CD14-positive monocyte (primary cell): Measurements from ENCODE around the gene DEGS2. TPM values are rescaled to one million over a fixed set of nuclear protein-coding genes. Genes with fewer than 3 reads are reported as not detected.

Source experiments
- DNase-seq, 3 donors: peaks; one replicate each; pipeline ENCODE4 v3.0.0-alpha.2; 2011 to 2022
- H2AFZ ChIP-seq: 2 replicates; pipeline ENCODE4 v1.6.0; 2012; ENCODE audit warnings: mild to moderate bottlenecking, low read depth, low read length, inconsistent platforms; ENCODE audit not compliant: insufficient read depth, poor library complexity, severe bottlenecking
- H3K27ac ChIP-seq, 2 donors: 1 replicate in 1 of 2; 2 replicates in 1 of 2; pipeline ENCODE4 v1.5.1; 2012 to 2013; ENCODE audit warnings: low read length in 2 of 2, control low read depth in 1 of 2, inconsistent platforms in 1 of 2, low read depth in 1 of 2, mild to moderate bottlenecking in 1 of 2
- H3K27me3 ChIP-seq, 2 donors: one replicate each; pipeline versions ENCODE4 v1.6.0 to v1.6.1; 2011 to 2013; ENCODE audit warnings: low read length in 2 of 2; ENCODE audit not compliant: control insufficient read depth in 2 of 2, insufficient read depth in 2 of 2
- H3K36me3 ChIP-seq, 2 donors: replicated peaks in 1 of 2; 1 replicate in 1 of 2; 2 replicates in 1 of 2; pipeline versions ENCODE4 v1.5.1 to v1.6.1; 2012 to 2013; ENCODE audit warnings: low read length in 2 of 2, control low read depth in 1 of 2, inconsistent platforms in 1 of 2, mild to moderate bottlenecking in 1 of 2; ENCODE audit not compliant: insufficient read depth in 2 of 2, control insufficient read depth in 1 of 2
- H3K4me1 ChIP-seq, 2 donors: 1 replicate in 1 of 2; 2 replicates in 1 of 2; pipeline versions ENCODE4 v1.5.1 to v1.6.1; 2012 to 2013; ENCODE audit warnings: low read length in 2 of 2, control low read depth in 1 of 2, inconsistent platforms in 1 of 2, mild to moderate bottlenecking in 1 of 2, moderate library complexity in 1 of 2; ENCODE audit not compliant: insufficient read depth in 2 of 2, control insufficient read depth in 1 of 2
- H3K4me2 ChIP-seq: replicated peaks from 2 replicates; pipeline ENCODE3; 2012; ENCODE audit warnings: low read length, moderate library complexity, mild to moderate bottlenecking; ENCODE audit not compliant: poor library complexity, severe bottlenecking; ENCODE audit errors: extremely low read depth
- H3K4me3 ChIP-seq, 3 experiments: fragments of 200-600 bp in 1 of 3; sonication (generic) in 1 of 3; replicated peaks in 1 of 3; 1 replicate in 2 of 3; 2 replicates in 1 of 3; pipeline ENCODE4 v1.5.1; 2011 to 2013; ENCODE audit warnings: low read length in 3 of 3, mild to moderate bottlenecking in 3 of 3, control low read depth in 2 of 3, low read depth in 2 of 3, inconsistent platforms in 1 of 3, moderate library complexity in 1 of 3
- H3K79me2 ChIP-seq: 2 replicates; pipeline ENCODE4 v1.6.0; 2012; ENCODE audit warnings: mild to moderate bottlenecking, control low read depth, inconsistent platforms, low read length, moderate library complexity; ENCODE audit not compliant: insufficient read depth
- H3K9ac ChIP-seq: 2 replicates; pipeline ENCODE4 v1.6.0; 2017; ENCODE audit warnings: low read length, mild to moderate bottlenecking; ENCODE audit not compliant: insufficient read depth, poor library complexity, severe bottlenecking
- H3K9me3 ChIP-seq, 2 donors: replicated peaks in 1 of 2; 1 replicate in 1 of 2; 2 replicates in 1 of 2; pipeline versions ENCODE4 v1.5.1 to v1.6.1; 2012 to 2013; ENCODE audit warnings: low read length in 2 of 2, control low read depth in 1 of 2; ENCODE audit not compliant: control insufficient read depth in 1 of 2, insufficient read depth in 1 of 2
- H4K20me1 ChIP-seq: 2 replicates; pipeline ENCODE4 v1.6.0; 2012; ENCODE audit warnings: mild to moderate bottlenecking, low read length, control low read depth, moderate library complexity; ENCODE audit not compliant: insufficient read depth
- H3K27ac Mint-ChIP-seq, 7 donors: one replicate each; pipeline ENCODE4 v1.8.0; 2020; ENCODE audit warnings: mild to moderate bottlenecking in 7 of 7, mixed read lengths in 7 of 7, moderate library complexity in 6 of 7, inconsistent platforms in 2 of 7
- H3K27me3 Mint-ChIP-seq, 3 donors: one replicate each; pipeline ENCODE4 v1.8.0; 2021 to 2022; ENCODE audit warnings: low read depth in 3 of 3, mild to moderate bottlenecking in 3 of 3, mixed read lengths in 3 of 3, moderate library complexity in 3 of 3, inconsistent platforms in 1 of 3
- H3K36me3 Mint-ChIP-seq, 2 donors: one replicate each; pipeline ENCODE4 v1.8.0; 2020; ENCODE audit warnings: mixed read lengths in 2 of 2, inconsistent platforms in 1 of 2, mild to moderate bottlenecking in 1 of 2
- H3K4me1 Mint-ChIP-seq: one replicate; pipeline ENCODE4 v1.8.0; 2020; ENCODE audit warnings: mild to moderate bottlenecking, mixed read lengths
- H3K4me3 Mint-ChIP-seq, 2 donors: one replicate each; pipeline ENCODE4 v1.8.0; 2020; ENCODE audit warnings: mild to moderate bottlenecking in 2 of 2, mixed read lengths in 2 of 2, moderate library complexity in 1 of 2
- H3K9me3 Mint-ChIP-seq, 7 donors: one replicate each; pipeline ENCODE4 v1.8.0; 2020 to 2022; ENCODE audit warnings: mixed read lengths in 7 of 7, mild to moderate bottlenecking in 6 of 7, moderate library complexity in 6 of 7, inconsistent platforms in 2 of 7
- CTCF ChIP-seq: fragments of 200-600 bp; IDR thresholded peaks from one replicate; pipeline ENCODE4 v1.8.0; 2022; ENCODE audit warnings: antibody characterized with exemption, mild to moderate bottlenecking
- WGBS: methylation state at CpG from one replicate; pipeline ENCODE4 v1.1.5; 2013; ENCODE audit warnings: missing lambda C conversion rate; ENCODE audit not compliant: insufficient coverage; 5-methylcytosine and 5-hydroxymethylcytosine counted together
- intact Hi-C, 2 donors: fragments of 100-400 bp; cut with micrococcal nuclease; formaldehyde crosslinking; loops; one replicate each; pipeline versions ENCODE4 v1.15.0 to v1.15.1; 2023
- polyA plus RNA-seq, 3 donors: library from polyadenylated mRNA; depleted of rRNA in 1 of 3; unstranded in 2 of 3; stranded (reverse) in 1 of 3; fragments of 300-500 nt in 2 of 3; fragments of >200 nt in 1 of 3; fragmentation: Illumina TruSeq in 2 of 3; gene quantifications; 1 replicate in 2 of 3; 2 replicates in 1 of 3; pipeline ENCODE4 v1.2.3, GENCODE V29; 2012 to 2021

DEGS2 gene
- polyA plus RNA-seq, 3 donors = 0.07 to 0.36 TPM; not detected in 1

DNA sequence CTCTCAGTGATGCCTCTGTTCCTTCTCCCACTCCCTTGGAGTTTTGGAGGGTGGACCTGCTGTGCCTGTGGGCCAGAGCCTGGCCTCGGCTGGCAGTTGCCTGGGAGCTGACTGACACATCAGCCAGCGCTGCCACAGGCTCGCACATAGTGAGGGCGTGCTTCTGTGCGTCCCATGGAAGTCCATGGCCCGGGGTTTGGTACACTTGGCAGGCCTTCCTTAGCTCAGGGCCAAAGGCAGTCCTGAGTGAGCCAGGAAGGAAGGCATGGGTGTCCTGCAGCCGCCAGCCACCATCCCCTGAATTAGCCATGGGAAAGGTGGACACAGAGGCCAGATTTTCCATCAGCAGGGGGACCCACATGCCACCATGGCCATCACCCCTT lies 1.1 kb upstream of the DEGS2 start:
- Mint-ChIP-seq H3K4me3 (peak overlapping the region in 1 of 2 donors; percentile 75), H3K27ac (no peak overlapping the region), H3K4me1 (peaks cover 6% of the 10 kb centered on the region), H3K9me3 (peaks cover 0 to 11% (median 5%) of the 10 kb centered on the region in 7 donors), H3K36me3 (no peaks in the 10 kb centered on the region), H3K27me3 (peaks cover 42 to 54% (median 42%) of the 10 kb centered on the region in 3 donors)
- Histone ChIP-seq H3K4me3 (no peak overlapping the region), H4K20me1 (no peaks in the 10 kb centered on the region), H3K27ac (no peak overlapping the region), H3K79me2 (no peaks in the 10 kb centered on the region), H3K9me3 (peaks cover 5 to 8% of the 10 kb centered on the region in 2 donors), H3K4me1 (peaks cover 5 to 11% of the 10 kb centered on the region in 2 donors), H2AFZ (no peak overlapping the region), H3K9ac (no peak overlapping the region), H3K36me3 (no peaks in the 10 kb centered on the region), H3K27me3 (peaks cover 19 to 41% of the 10 kb centered on the region in 2 donors), H3K4me2 (no peak overlapping the region)
- DNase-seq = no peak
- intact Hi-C loops = no loop called here
- WGBS = 93% methylated on average over 7 of the region's 7 CpGs
- no peak for TF ChIP-seq CTCF

DNA sequence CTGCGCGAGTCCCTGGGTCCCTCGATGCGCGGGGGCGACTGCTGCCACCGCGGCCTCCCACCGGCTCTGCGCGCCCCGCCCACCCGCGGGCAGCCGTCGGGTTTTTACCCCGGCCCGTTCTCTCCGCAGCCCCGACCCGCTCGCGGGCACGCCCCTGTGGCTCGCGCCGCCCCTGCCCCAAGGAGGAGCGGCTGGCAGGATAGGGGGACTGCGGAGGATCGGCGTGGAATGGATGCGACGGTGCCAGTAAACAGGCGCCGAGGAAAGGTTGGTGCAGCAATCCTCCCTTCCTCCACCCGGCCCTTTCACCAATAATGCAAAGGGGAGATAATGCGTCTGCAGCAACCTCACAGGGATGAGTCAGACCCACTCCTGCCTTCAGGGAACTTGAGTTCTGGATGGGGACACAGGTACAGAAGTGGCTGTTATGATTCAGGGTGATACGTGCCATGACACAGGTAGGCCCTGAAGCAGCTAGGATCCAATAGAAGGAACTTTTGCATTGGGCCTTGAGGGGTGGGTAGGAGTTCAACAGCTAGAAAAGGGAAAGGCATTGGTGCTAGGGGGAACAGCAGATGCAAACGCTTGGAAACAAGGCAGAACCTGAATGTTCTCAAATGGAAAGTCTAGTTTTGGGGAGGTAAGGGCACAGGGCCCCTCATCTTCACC lies 554 bp upstream of the DEGS2 start:
- intact Hi-C loops = no loop called here
- H3K4me1 Mint-ChIP-seq = peaks cover 6% of the 10 kb centered on the region
- Histone ChIP-seq H3K4me2 (peak overlapping the region; percentile 48), H3K4me1 (peaks cover 5 to 11% of the 10 kb centered on the region in 2 donors), H3K9ac (no peak overlapping the region), H3K27ac (no peak overlapping the region), H2AFZ (no peak overlapping the region), H3K9me3 (peaks cover 9 to 11% of the 10 kb centered on the region in 2 donors), H3K27me3 (peaks cover 19 to 41% of the 10 kb centered on the region in 2 donors), H4K20me1 (no peaks in the 10 kb centered on the region), H3K4me3 (peak overlapping the region in 1 of 3 experiments; percentile 20), H3K79me2 (no peaks in the 10 kb centered on the region), H3K36me3 (no peaks in the 10 kb centered on the region)
- peaks cover 42 to 54% (median 42%) of the 10 kb centered on the region in 3 donors for H3K27me3 Mint-ChIP-seq
- no peak overlapping the region for H3K27ac Mint-ChIP-seq
- 3% methylated on average over 26 of the region's 39 CpGs for WGBS
- H3K9me3 Mint-ChIP-seq = peaks cover 4 to 16% (median 8%) of the 10 kb centered on the region in 7 donors
- peak overlapping the region in 1 of 2 donors; percentile 75 for H3K4me3 Mint-ChIP-seq
- H3K36me3 Mint-ChIP-seq = peaks cover 0 to 2% of the 10 kb centered on the region in 2 donors
- DNase-seq = no peak
- no peak for TF ChIP-seq CTCF
